T1000 (cell line): ENCODE data around the gene DPM2.

Experiments
- DNase-seq: peaks from one replicate; lab custom pipeline; 2025; ENCODE audit warnings: mixed read lengths; lab: John Stamatoyannopoulos, UW

Gene DPM2

GRCh38 chr9:127898433-127899127, 39.1 kb downstream of the DPM2 start:
- peak; percentile 16 for DNase-seq

GRCh38 chr9:127897193-127897692, 40.4 kb downstream of the DPM2 start:
- peak; percentile 56 for DNase-seq

GRCh38 chr9:127896395-127897192, 41.1 kb downstream of the DPM2 start:
- DNase-seq = no peak

- no peak for DNase-seq
These were observed 41.8 kb downstream of the DPM2 start for GRCh38 chr9:127895811-127896210.

GRCh38 chr9:127893392-127893791, 44.3 kb downstream of the DPM2 start:
- DNase-seq = no peak

- no peak for DNase-seq
These were observed 44.8 kb downstream of the DPM2 start for GRCh38 chr9:127892831-127893230.

- DNase-seq = no peak
These were observed 47.6 kb downstream of the DPM2 start for GRCh38 chr9:127890053-127890452.

- no peak for DNase-seq
These were observed 49.9 kb downstream of the DPM2 start for GRCh38 chr9:127887792-127888191.

GRCh38 chr9:127886401-127886972, 51.2 kb downstream of the DPM2 start:
- no peak for DNase-seq

- DNase-seq = no peak
These were observed 52.0 kb downstream of the DPM2 start for GRCh38 chr9:127885508-127886281.
